H9 (cell line): ENCODE measurements around the gene KCNK5. TPM values are rescaled to one million over a fixed set of nuclear protein-coding genes. Genes with fewer than 3 reads are reported as not detected.

Experiments used
- DNase-seq: peaks from one replicate; pipeline ENCODE4 v3.0.0-alpha.2; 2017
- H2AFZ ChIP-seq: one replicate; pipeline ENCODE4 v1.6.1; 2013; ENCODE audit warnings: mild to moderate bottlenecking, low read length, control low read depth, moderate library complexity
- H2AK5ac ChIP-seq: 2 replicates; pipeline ENCODE4 v1.6.1; 2013; ENCODE audit warnings: low read length, control low read depth, mixed read lengths; ENCODE audit not compliant: insufficient read length
- H2BK120ac ChIP-seq: one replicate; pipeline ENCODE4 v1.6.1; 2013; ENCODE audit warnings: low read depth, mild to moderate bottlenecking, low read length, control low read depth, inconsistent platforms; ENCODE audit not compliant: poor library complexity, severe bottlenecking
- H2BK12ac ChIP-seq: 2 replicates; pipeline ENCODE4 v1.6.1; 2013; ENCODE audit warnings: low read length, control low read depth, mixed read lengths, low read depth; ENCODE audit not compliant: insufficient read length
- H2BK15ac ChIP-seq: 2 replicates; pipeline ENCODE4 v1.6.1; 2013; ENCODE audit warnings: low read depth, low read length, control low read depth
- H2BK20ac ChIP-seq: one replicate; pipeline ENCODE4 v1.6.1; 2013; ENCODE audit warnings: low read depth, mild to moderate bottlenecking, low read length, control low read depth, inconsistent platforms; ENCODE audit not compliant: poor library complexity, severe bottlenecking
- H2BK5ac ChIP-seq: 2 replicates; pipeline ENCODE4 v1.6.1; 2013; ENCODE audit warnings: low read length, control low read depth, mixed read lengths; ENCODE audit not compliant: insufficient read length
- H3K14ac ChIP-seq: 2 replicates; pipeline ENCODE4 v1.6.1; 2013; ENCODE audit warnings: low read length, control low read depth; ENCODE audit not compliant: insufficient read depth
- H3K18ac ChIP-seq: 2 replicates; pipeline ENCODE4 v1.6.1; 2013; ENCODE audit warnings: low read depth, mild to moderate bottlenecking, mixed read lengths, low read length, control low read depth; ENCODE audit not compliant: insufficient read length
- H3K23ac ChIP-seq: 2 replicates; pipeline ENCODE4 v1.6.1; 2013; ENCODE audit warnings: low read length, control low read depth, mixed read lengths, low read depth; ENCODE audit not compliant: insufficient read length
- H3K23me2 ChIP-seq: 2 replicates; pipeline ENCODE4 v1.6.1; 2013; ENCODE audit warnings: low read depth, mild to moderate bottlenecking, mixed read lengths, low read length, control low read depth; ENCODE audit not compliant: insufficient read length, poor library complexity, severe bottlenecking
- H3K27ac ChIP-seq: 2 replicates; pipeline ENCODE4 v1.5.1; 2013; ENCODE audit warnings: low read length, control low read depth, mixed read lengths, low read depth; ENCODE audit not compliant: insufficient read length
- H3K27me3 ChIP-seq: 2 replicates; pipeline ENCODE4 v1.6.1; 2013; ENCODE audit warnings: low read length, control low read depth, inconsistent platforms; ENCODE audit not compliant: insufficient read depth
- H3K4ac ChIP-seq: 2 replicates; pipeline ENCODE4 v1.6.1; 2013; ENCODE audit warnings: low read depth, mild to moderate bottlenecking, control low read depth, inconsistent platforms, low read length, moderate library complexity
- H3K4me1 ChIP-seq: 2 replicates; pipeline ENCODE4 v1.6.1; 2013; ENCODE audit warnings: low read length, control low read depth, inconsistent platforms; ENCODE audit not compliant: insufficient read depth
- H3K4me2 ChIP-seq: 2 replicates; pipeline ENCODE4 v1.6.1; 2013; ENCODE audit warnings: low read length, control low read depth, mixed read lengths; ENCODE audit not compliant: insufficient read length, insufficient read depth
- H3K56ac ChIP-seq: 2 replicates; pipeline ENCODE4 v1.6.1; 2013; ENCODE audit warnings: low read depth, mild to moderate bottlenecking, mixed read lengths, low read length, control low read depth; ENCODE audit not compliant: insufficient read length
- H3K79me1 ChIP-seq: 2 replicates; pipeline ENCODE4 v1.6.1; 2013; ENCODE audit warnings: low read depth, mild to moderate bottlenecking, moderate library complexity, low read length, control low read depth, inconsistent platforms; ENCODE audit not compliant: insufficient read depth, poor library complexity, severe bottlenecking
- H3K79me2 ChIP-seq: 2 replicates; pipeline ENCODE4 v1.6.1; 2013; ENCODE audit warnings: low read length, control low read depth, inconsistent platforms; ENCODE audit not compliant: insufficient read depth
- H3K9ac ChIP-seq: 2 replicates; pipeline ENCODE4 v1.6.1; 2013; ENCODE audit warnings: low read length, control low read depth, mixed read lengths; ENCODE audit not compliant: insufficient read length; ENCODE audit errors: extremely low read depth
- H3K9me3 ChIP-seq: one replicate; pipeline ENCODE4 v1.6.1; 2013; ENCODE audit warnings: low read depth, low read length, inconsistent platforms; ENCODE audit not compliant: control insufficient read depth
- H3T11ph ChIP-seq: one replicate; pipeline ENCODE4 v1.6.1; 2013; ENCODE audit warnings: mild to moderate bottlenecking, low read length, control low read depth, inconsistent platforms
- H4K20me1 ChIP-seq: one replicate; pipeline ENCODE4 v1.6.1; 2013; ENCODE audit not compliant: control insufficient read depth, insufficient read length, insufficient read depth
- H4K5ac ChIP-seq: 2 replicates; pipeline ENCODE4 v1.6.1; 2013; ENCODE audit warnings: low read depth, mild to moderate bottlenecking, mixed read lengths, low read length, control low read depth; ENCODE audit not compliant: insufficient read length
- H4K8ac ChIP-seq: replicated peaks from 2 replicates; pipeline ENCODE4 v1.6.1; 2013; ENCODE audit warnings: low read length, control low read depth, mixed read lengths, low read depth; ENCODE audit not compliant: insufficient read length
- H4K91ac ChIP-seq: 2 replicates; pipeline ENCODE4 v1.6.1; 2013; ENCODE audit warnings: low read depth, mild to moderate bottlenecking, moderate library complexity, mixed read lengths, low read length, control low read depth; ENCODE audit not compliant: insufficient read length
- H3K27ac Mint-ChIP-seq, 3 experiments: 2 replicates in 2 of 3; 3 replicates in 1 of 3; pipeline ENCODE4 v1.8.0; 2020 to 2021; ENCODE audit warnings: mixed read lengths in 3 of 3, mild to moderate bottlenecking in 1 of 3, moderate library complexity in 1 of 3
- H3K27me3 Mint-ChIP-seq: 2 replicates; pipeline ENCODE4 v1.8.0; 2021; ENCODE audit warnings: low read depth, mild to moderate bottlenecking, moderate library complexity, mixed read lengths
- H3K36me3 Mint-ChIP-seq, 3 experiments: 2 replicates in 2 of 3; 3 replicates in 1 of 3; pipeline ENCODE4 v1.8.0; 2020 to 2021; ENCODE audit warnings: low read depth in 3 of 3, mixed read lengths in 3 of 3; ENCODE audit not compliant: insufficient read depth in 1 of 3
- H3K4me1 Mint-ChIP-seq, 2 experiments: 2 replicates each; pipeline ENCODE4 v1.8.0; 2020; ENCODE audit warnings: mixed read lengths in 2 of 2
- H3K4me3 Mint-ChIP-seq, 2 experiments: 2 replicates in 1 of 2; 3 replicates in 1 of 2; pipeline ENCODE4 v1.8.0; 2020 to 2021; ENCODE audit warnings: mild to moderate bottlenecking in 2 of 2, mixed read lengths in 2 of 2, moderate library complexity in 1 of 2
- H3K9me3 Mint-ChIP-seq, 2 experiments: 2 replicates in 1 of 2; 3 replicates in 1 of 2; pipeline ENCODE4 v1.8.0; 2020; ENCODE audit warnings: mild to moderate bottlenecking in 2 of 2, mixed read lengths in 2 of 2, moderate library complexity in 1 of 2
- CTCF ChIP-seq: fragments of 200-600 bp; sonication (generic); conservative IDR thresholded peaks from 3 replicates; pipeline ENCODE4 v1.8.0; 2021; ENCODE audit warnings: antibody characterized with exemption, mild to moderate bottlenecking
- WGBS: extraction: QIAGEN DNeasy Blood & Tissue Kit; methylation state at CpG from one replicate; pipeline ENCODE4 v1.1.7; 2013; ENCODE audit warnings: missing lambda C conversion rate, low lambda C conversion rate, mixed read lengths; ENCODE audit not compliant: insufficient read length; ENCODE audit errors: extremely low coverage; 5-methylcytosine and 5-hydroxymethylcytosine counted together
- total RNA-seq: library from RNA; stranded (reverse); gene quantifications from 2 replicates; pipeline ENCODE4 v1.2.1, GENCODE V29; 2021

Gene KCNK5
- total RNA-seq, 1 experiment from 2014 or later: 30.0 TPM

GRCh38 chr6:39156801-39157200 lies 72.5 kb downstream of the KCNK5 start:
- no peak overlapping the region for H2AFZ ChIP-seq
- H4K91ac ChIP-seq: no peak overlapping the region
- no peak overlapping the region for H2BK12ac ChIP-seq
- no peaks in the 10 kb centered on the region for H3K9me3 ChIP-seq
- Mint-ChIP-seq H3K27me3 (peaks cover 7% of the 10 kb centered on the region), H3K36me3 (peaks cover 4 to 9% (median 6%) of the 10 kb centered on the region in 3 experiments; a peak in 5 of 7 replicates), H3K4me1 (peaks cover 6% of the 10 kb centered on the region in 2 experiments; a peak in 3 of 4 replicates), H3K27ac (no peak overlapping the region), H3K9me3 (peaks cover 9 to 12% of the 10 kb centered on the region in 2 experiments), H3K4me3 (no peak overlapping the region)
- no peak overlapping the region for H2BK20ac ChIP-seq
- H3K4me2 ChIP-seq: no peak overlapping the region
- H4K5ac ChIP-seq: no peak overlapping the region
- H4K20me1 ChIP-seq: no peaks in the 10 kb centered on the region
- H3K27ac ChIP-seq: no peak overlapping the region
- H3K23me2 ChIP-seq: no peaks in the 10 kb centered on the region
- H3K18ac ChIP-seq: no peak overlapping the region
- H3K56ac ChIP-seq: no peak overlapping the region
- H3K27me3 ChIP-seq: no peaks in the 10 kb centered on the region
- no peak for TF ChIP-seq CTCF
- H4K8ac ChIP-seq: no peak overlapping the region
- H2BK120ac ChIP-seq: no peak overlapping the region
- no CpG with 5 or more reads among the region's 3 CpGs for WGBS
- H3K14ac ChIP-seq: no peak overlapping the region
- no peaks in the 10 kb centered on the region for H3K79me2 ChIP-seq
- H2BK5ac ChIP-seq: no peak overlapping the region
- no peaks in the 10 kb centered on the region for H3K79me1 ChIP-seq
- H3T11ph ChIP-seq: no peak overlapping the region
- no peak for DNase-seq
- no peaks in the 10 kb centered on the region for H3K4me1 ChIP-seq
- H3K9ac ChIP-seq: no peak overlapping the region
- no peak overlapping the region for H2AK5ac ChIP-seq
- no peak overlapping the region for H2BK15ac ChIP-seq
- no peak overlapping the region for H3K4ac ChIP-seq
- no peak overlapping the region for H3K23ac ChIP-seq
